HUES48 (cell line): ENCODE measurements around the gene SUCLG2.
"Not testable (repeated sequence)": the region's sequence is repeated elsewhere in the genome, so short reads cannot be mapped to it uniquely, and the experiment has no call there.

Experiments
- H3K27ac ChIP-seq: one replicate; pipeline ENCODE4 v1.7.0; 2013; ENCODE audit warnings: low read depth, low read length, inconsistent platforms
- H3K27me3 ChIP-seq: 2 replicates; pipeline ENCODE4 v1.6.1; 2013; ENCODE audit warnings: mild to moderate bottlenecking, low read length; ENCODE audit not compliant: control insufficient read depth, insufficient read depth
- H3K36me3 ChIP-seq: 2 replicates; pipeline ENCODE4 v1.6.1; 2013; ENCODE audit warnings: low read length; ENCODE audit not compliant: control insufficient read depth, insufficient read depth
- H3K4me1 ChIP-seq: 2 replicates; pipeline ENCODE4 v1.6.1; 2013; ENCODE audit warnings: mild to moderate bottlenecking, low read length; ENCODE audit not compliant: control insufficient read depth, insufficient read depth
- H3K4me3 ChIP-seq: 2 replicates; pipeline ENCODE4 v1.5.1; 2013; ENCODE audit warnings: mild to moderate bottlenecking, low read depth, low read length
- H3K9ac ChIP-seq: 2 replicates; pipeline ENCODE4 v1.6.1; 2013; ENCODE audit warnings: mild to moderate bottlenecking, low read depth, low read length, moderate library complexity
- H3K9me3 ChIP-seq: 2 replicates; pipeline ENCODE4 v1.6.1; 2013; ENCODE audit warnings: low read length; ENCODE audit not compliant: control insufficient read depth, insufficient read depth

The SUCLG2 gene

GRCh38 chr3:67561667-67562394 is 92.6 kb downstream of the SUCLG2 start:
- H3K4me3 ChIP-seq: no peak overlapping the region
- H3K4me1 ChIP-seq: no peaks in the 10 kb centered on the region
- H3K36me3 ChIP-seq: no peaks in the 10 kb centered on the region
- H3K9ac ChIP-seq: no peak overlapping the region
- H3K27ac ChIP-seq: no peak overlapping the region
- H3K27me3 ChIP-seq: no peaks in the 10 kb centered on the region
- no peaks in the 10 kb centered on the region for H3K9me3 ChIP-seq

GRCh38 chr3:67561266-67561665 is 93.1 kb downstream of the SUCLG2 start:
- H3K4me1 ChIP-seq: no peaks in the 10 kb centered on the region
- H3K9ac ChIP-seq: no peak overlapping the region
- H3K36me3 ChIP-seq: no peaks in the 10 kb centered on the region
- no peak overlapping the region for H3K27ac ChIP-seq
- no peak overlapping the region for H3K4me3 ChIP-seq
- no peaks in the 10 kb centered on the region for H3K27me3 ChIP-seq
- H3K9me3 ChIP-seq: no peaks in the 10 kb centered on the region

GRCh38 chr3:67559029-67559605 is 95.3 kb downstream of the SUCLG2 start:
- H3K4me1 ChIP-seq: no peaks in the 10 kb centered on the region
- H3K27ac ChIP-seq: no peak overlapping the region
- H3K27me3 ChIP-seq: no peaks in the 10 kb centered on the region
- no peak overlapping the region for H3K9ac ChIP-seq
- H3K4me3 ChIP-seq: no peak overlapping the region
- H3K9me3 ChIP-seq: no peaks in the 10 kb centered on the region
- no peaks in the 10 kb centered on the region for H3K36me3 ChIP-seq

- H3K4me3 ChIP-seq: no peak overlapping the region
- no peaks in the 10 kb centered on the region for H3K9me3 ChIP-seq
- no peaks in the 10 kb centered on the region for H3K27me3 ChIP-seq
- H3K9ac ChIP-seq: no peak overlapping the region
- no peaks in the 10 kb centered on the region for H3K36me3 ChIP-seq
- no peaks in the 10 kb centered on the region for H3K4me1 ChIP-seq
- H3K27ac ChIP-seq: no peak overlapping the region
Observed at GRCh38 chr3:67558426-67558825, 96.0 kb downstream of the SUCLG2 start.

- H3K9ac ChIP-seq: no peak overlapping the region
- no peaks in the 10 kb centered on the region for H3K9me3 ChIP-seq
- H3K4me3 ChIP-seq: no peak overlapping the region
- H3K36me3 ChIP-seq: no peaks in the 10 kb centered on the region
- H3K4me1 ChIP-seq: no peaks in the 10 kb centered on the region
- H3K27me3 ChIP-seq: no peaks in the 10 kb centered on the region
- no peak overlapping the region for H3K27ac ChIP-seq
Observed at GRCh38 chr3:67557848-67558355, 96.5 kb downstream of the SUCLG2 start.

GRCh38 chr3:67551361-67552016 is 102.9 kb downstream of the SUCLG2 start:
- Histone ChIP-seq H3K36me3 (no peaks in the 10 kb centered on the region), H3K27ac (no peak overlapping the region), H3K9ac (no peak overlapping the region), H3K4me3 (no peak overlapping the region), H3K27me3 (no peaks in the 10 kb centered on the region), H3K4me1 (no peaks in the 10 kb centered on the region), H3K9me3 (no peaks in the 10 kb centered on the region)

GRCh38 chr3:67550541-67550940 is 103.9 kb downstream of the SUCLG2 start:
- Histone ChIP-seq H3K4me3 (no peak overlapping the region), H3K4me1 (no peaks in the 10 kb centered on the region), H3K36me3 (no peaks in the 10 kb centered on the region)

GRCh38 chr3:67542502-67543250 is 111.7 kb downstream of the SUCLG2 start:
- H3K9ac ChIP-seq, H3K9me3 ChIP-seq, H3K4me1 ChIP-seq, H3K4me3 ChIP-seq, H3K27me3 ChIP-seq, H3K36me3 ChIP-seq, H3K27ac ChIP-seq: not testable (repeated sequence)

More at GRCh38 chr3:67550541-67550940, 103.9 kb downstream of the SUCLG2 start:
- Histone ChIP-seq H3K9ac (no peak overlapping the region), H3K27ac (no peak overlapping the region), H3K27me3 (no peaks in the 10 kb centered on the region), H3K9me3 (no peaks in the 10 kb centered on the region)

GRCh38 chr3:67540198-67540894 is 114.1 kb downstream of the SUCLG2 start:
- Histone ChIP-seq H3K4me3 (no peak overlapping the region), H3K27me3 (no peaks in the 10 kb centered on the region)

GRCh38 chr3:67537203-67537602 is 117.2 kb downstream of the SUCLG2 start:
- H3K27me3 ChIP-seq, H3K9me3 ChIP-seq, H3K4me3 ChIP-seq, H3K27ac ChIP-seq, H3K4me1 ChIP-seq, H3K9ac ChIP-seq, H3K36me3 ChIP-seq: not testable (repeated sequence)

More at GRCh38 chr3:67540198-67540894, 114.1 kb downstream of the SUCLG2 start:
- no peak overlapping the region for H3K27ac ChIP-seq
- H3K36me3 ChIP-seq: no peaks in the 10 kb centered on the region
- H3K4me1 ChIP-seq: no peaks in the 10 kb centered on the region
- H3K9ac ChIP-seq: no peak overlapping the region
- H3K9me3 ChIP-seq: no peaks in the 10 kb centered on the region
